HG02642 (cell line): ENCODE data around the gene ZNF746.

Source experiments
- ATAC-seq: cut with Tn5 transposase; IDR thresholded peaks from one replicate; pipeline ENCODE4 v1.9.1; 2021; ENCODE audit warnings: mild to moderate bottlenecking; ENCODE audit not compliant: unreplicated experiment, poor library complexity

ZNF746 gene

GRCh38 chr7:149493366-149493765 is 4.2 kb downstream of the ZNF746 start:
- ATAC-seq: no peak

- ATAC-seq: no peak
Observed at GRCh38 chr7:149490083-149490760, 7.4 kb downstream of the ZNF746 start.

GRCh38 chr7:149489391-149490024 is 8.1 kb downstream of the ZNF746 start:
- ATAC-seq: no peak

GRCh38 chr7:149479568-149479967 is 18.0 kb downstream of the ZNF746 start:
- ATAC-seq: no peak

- ATAC-seq: no peak
Observed at GRCh38 chr7:149478754-149479153, 18.9 kb downstream of the ZNF746 start.

- ATAC-seq: no peak
Observed at GRCh38 chr7:149477494-149478443, 19.8 kb downstream of the ZNF746 start.

- ATAC-seq: no peak
Observed at GRCh38 chr7:149476791-149477190, 20.8 kb downstream of the ZNF746 start.

- ATAC-seq: no peak
Observed at GRCh38 chr7:149475121-149476045, 22.2 kb downstream of the ZNF746 start.

- ATAC-seq: no peak
Observed at GRCh38 chr7:149474309-149475120, 23.1 kb downstream of the ZNF746 start.

- ATAC-seq: no peak
Observed at GRCh38 chr7:149473251-149473650, 24.4 kb downstream of the ZNF746 start.

- no peak for ATAC-seq
Observed at GRCh38 chr7:149471289-149471953, 26.2 kb downstream of the ZNF746 start.

- ATAC-seq: no peak
Observed at GRCh38 chr7:149469806-149470205, 27.8 kb downstream of the ZNF746 start.

GRCh38 chr7:149468208-149468607 is 29.4 kb downstream of the ZNF746 start:
- no peak for ATAC-seq

- ATAC-seq: no peak
Observed at GRCh38 chr7:149467321-149467859, 30.2 kb downstream of the ZNF746 start.

GRCh38 chr7:149466364-149466763 is 31.2 kb downstream of the ZNF746 start:
- no peak for ATAC-seq

GRCh38 chr7:149463500-149464161 is 34.0 kb downstream of the ZNF746 start:
- ATAC-seq: no peak

GRCh38 chr7:149462101-149462520 is 35.5 kb downstream of the ZNF746 start:
- no peak for ATAC-seq
